D341Med (cell line): Measurements from ENCODE around the gene SPAG16.
"Not testable (repeated sequence)": the region's sequence is repeated elsewhere in the genome, so short reads cannot be mapped to it uniquely, and the experiment has no call there.

ENCODE experiments used
- DNase-seq: peaks from one replicate; pipeline ENCODE4 v3.0.0; 2012; ENCODE audit warnings: low spot score

The SPAG16 gene

GRCh38 chr2:213271947-213272346, 12.3 kb upstream of the SPAG16 start:
- no peak for DNase-seq

DNA sequence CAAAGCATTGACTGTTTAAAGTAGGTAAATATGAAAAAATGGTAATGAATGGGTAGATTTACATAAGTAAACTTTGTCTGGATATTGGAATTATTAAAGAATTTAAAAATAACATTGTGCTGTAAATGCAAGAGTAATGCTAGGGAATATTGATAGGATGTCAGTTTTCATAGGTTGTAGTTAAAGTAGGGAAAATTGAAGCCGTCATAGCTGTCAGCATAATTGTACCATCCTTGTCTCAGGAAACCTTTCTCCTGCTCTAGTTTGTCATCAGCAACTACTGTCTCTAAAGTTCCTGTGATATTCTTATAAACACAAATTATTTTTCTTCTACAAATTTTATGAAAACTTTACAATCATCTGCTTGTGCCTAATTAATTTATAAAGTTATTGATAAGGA, 10.1 kb upstream of the SPAG16 start:
- no peak for DNase-seq

- DNase-seq = no peak
These were observed 9.0 kb upstream of the SPAG16 start for GRCh38 chr2:213275265-213275664.

DNA sequence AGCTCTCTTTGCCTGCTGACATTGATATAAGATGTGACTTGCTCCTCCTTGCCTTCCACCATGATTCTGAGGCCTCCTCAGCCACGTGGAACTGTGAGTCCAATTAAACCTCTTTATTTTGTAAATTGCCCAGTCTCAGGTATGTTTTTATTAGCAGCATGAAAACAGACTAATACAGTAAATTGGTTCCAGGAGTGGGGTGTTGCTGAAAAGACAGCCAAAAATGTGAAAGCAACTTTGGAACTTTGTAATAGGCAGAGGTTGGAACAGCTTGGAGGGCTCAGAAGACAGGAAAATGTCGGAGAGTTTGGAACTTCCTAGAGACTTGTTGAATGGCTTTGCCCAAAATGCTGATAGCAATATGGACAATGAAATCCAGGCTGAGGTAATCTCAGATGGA, 7.1 kb upstream of the SPAG16 start:
- not testable (repeated sequence) for DNase-seq

GRCh38 chr2:213279116-213279620, 5.1 kb upstream of the SPAG16 start:
- DNase-seq = no peak

DNA sequence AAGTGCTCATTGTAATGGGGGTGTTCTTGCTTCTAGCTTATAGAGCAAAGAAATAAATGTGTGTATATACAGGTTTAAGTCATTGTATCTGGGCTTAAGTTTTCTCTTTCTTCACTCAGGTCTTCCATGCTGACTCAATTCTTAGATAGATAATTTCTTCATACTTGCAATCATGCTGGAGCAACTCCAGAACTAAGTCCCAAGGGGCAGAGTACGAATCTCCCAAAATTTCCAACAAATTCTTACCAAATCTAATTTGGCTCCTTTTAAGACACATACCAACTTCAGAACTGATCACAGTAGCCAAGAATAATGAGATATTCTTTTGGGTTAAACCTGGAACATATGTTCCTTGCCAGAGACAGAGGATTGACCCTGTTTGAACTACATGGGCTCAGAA, 4.3 kb upstream of the SPAG16 start:
- DNase-seq = no peak

DNA sequence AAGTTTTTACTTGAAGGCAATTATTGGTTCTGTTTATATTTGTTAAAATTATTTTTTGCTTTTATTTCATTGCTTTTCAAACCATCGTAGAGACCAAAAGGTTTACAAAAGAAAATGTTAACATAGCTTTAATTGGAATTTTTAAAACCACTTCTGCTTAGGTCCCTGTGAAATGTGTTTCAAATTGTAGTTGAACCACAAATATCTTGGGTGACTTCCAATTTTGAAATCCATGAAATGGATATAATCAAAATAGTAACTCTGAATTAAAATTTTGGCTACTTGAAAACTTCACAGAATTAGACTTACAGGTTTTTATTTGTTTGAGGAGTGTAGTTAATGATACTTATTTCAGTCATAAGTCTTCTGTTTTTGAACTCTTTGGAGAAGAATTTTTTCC, 3.1 kb upstream of the SPAG16 start:
- DNase-seq = no peak

DNA sequence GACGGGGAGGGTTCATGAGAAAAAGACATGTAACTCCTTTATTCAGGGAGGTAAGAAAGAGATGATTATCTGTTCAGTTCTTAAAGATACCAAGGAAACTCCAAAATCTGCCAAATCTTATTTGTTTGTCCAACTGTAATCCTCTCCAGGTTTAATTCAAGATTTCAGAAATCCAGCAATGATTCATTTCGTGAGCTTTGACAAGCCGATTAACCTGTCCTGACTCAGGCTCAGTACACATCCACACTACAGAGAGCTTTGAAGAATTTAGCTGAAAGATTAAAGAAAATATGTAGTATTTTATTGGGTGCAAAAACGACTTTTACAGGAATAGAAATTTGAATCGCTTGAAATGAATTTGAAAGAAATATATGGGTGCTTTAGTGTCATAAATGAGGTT, 1.1 kb downstream of the SPAG16 start:
- no peak for DNase-seq

- DNase-seq = no peak
These were observed 1.9 kb downstream of the SPAG16 start for GRCh38 chr2:213286161-213286560.

GRCh38 chr2:213288913-213289700, 4.8 kb downstream of the SPAG16 start:
- DNase-seq = no peak

- DNase-seq = no peak
These were observed 6.2 kb downstream of the SPAG16 start for GRCh38 chr2:213290501-213290900.

- no peak for DNase-seq
These were observed 12.0 kb downstream of the SPAG16 start for GRCh38 chr2:213296270-213296669.

- no peak for DNase-seq
These were observed 22.2 kb downstream of the SPAG16 start for GRCh38 chr2:213306316-213306942.

GRCh38 chr2:213315168-213315876, 31.1 kb downstream of the SPAG16 start:
- no peak for DNase-seq

DNA sequence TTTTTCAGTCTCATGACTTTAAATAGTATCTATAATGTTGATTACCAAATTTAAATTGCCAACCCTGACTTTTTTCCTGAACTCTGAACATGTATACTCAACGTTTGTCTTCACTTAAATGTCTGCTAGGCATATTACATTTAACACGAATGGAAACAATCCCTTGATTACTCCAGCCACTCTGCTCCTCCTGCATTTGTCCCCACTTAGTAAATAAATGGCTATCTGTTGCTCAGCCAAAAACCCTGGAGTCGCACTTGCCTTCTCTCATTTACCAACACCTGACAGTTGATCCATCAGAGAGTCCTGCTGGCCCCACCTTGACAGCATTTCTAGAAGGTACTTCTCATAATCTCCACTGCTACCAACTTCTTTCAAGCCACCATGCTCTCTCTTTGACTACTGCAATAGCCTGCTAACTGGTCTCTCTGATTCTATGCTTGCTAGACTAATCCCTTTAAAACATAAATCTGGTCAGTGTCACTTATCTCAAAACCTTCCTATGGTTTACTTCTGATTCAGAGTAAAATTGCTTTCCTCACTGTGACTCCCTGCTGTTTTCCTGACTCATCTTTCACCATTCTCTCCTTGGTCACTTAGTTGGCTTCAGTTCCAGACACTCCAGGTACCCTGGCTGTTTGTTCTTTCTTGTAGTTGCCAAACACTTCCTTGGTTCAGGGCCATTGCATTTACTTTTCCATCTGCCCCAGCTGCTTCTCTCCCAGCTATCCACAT, 31.9 kb downstream of the SPAG16 start:
- DNase-seq = no peak

DNA sequence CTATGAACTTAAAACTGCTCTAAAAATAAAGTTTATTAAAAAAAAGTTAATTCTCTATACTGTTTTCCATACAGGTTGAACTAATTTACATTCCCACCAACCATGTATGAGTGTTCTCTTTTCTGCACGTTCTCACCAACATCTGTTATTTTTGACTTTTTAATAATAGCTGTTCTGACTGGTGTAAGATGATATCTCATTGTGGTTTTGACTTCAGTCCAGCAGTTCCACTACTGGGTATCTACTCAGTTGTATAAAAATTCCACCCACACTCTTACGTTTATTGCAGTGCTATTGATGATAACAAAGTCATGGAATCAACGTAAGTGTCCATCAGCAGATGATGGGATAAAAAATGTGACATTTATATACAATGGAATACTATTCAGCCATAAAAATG, 33.7 kb downstream of the SPAG16 start:
- DNase-seq = no peak

- no peak for DNase-seq
These were observed 36.3 kb downstream of the SPAG16 start for GRCh38 chr2:213320604-213321003.

- DNase-seq = no peak
These were observed 52.0 kb downstream of the SPAG16 start for GRCh38 chr2:213336253-213336770.

DNA sequence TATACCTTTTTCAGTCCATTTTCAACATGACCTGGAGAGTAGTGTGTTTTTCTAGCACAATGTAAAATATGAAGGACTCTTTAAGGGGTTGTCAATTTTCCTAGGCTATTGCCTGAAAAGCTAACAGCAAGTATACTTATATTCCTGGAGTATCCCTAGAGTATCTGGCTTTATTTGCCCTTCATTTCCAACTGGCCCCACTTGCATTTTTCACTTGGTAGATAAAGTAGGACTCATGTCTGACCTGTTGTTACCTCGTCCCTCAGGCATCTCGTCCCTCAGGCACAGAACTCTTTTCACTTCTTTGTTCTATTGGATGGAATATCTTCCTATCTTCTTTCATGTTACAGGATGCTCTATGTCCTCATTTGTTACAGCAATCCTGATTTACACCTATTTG, 69.2 kb downstream of the SPAG16 start:
- no peak for DNase-seq

- DNase-seq = no peak
These were observed 92.4 kb downstream of the SPAG16 start for GRCh38 chr2:213376644-213377043.

DNA sequence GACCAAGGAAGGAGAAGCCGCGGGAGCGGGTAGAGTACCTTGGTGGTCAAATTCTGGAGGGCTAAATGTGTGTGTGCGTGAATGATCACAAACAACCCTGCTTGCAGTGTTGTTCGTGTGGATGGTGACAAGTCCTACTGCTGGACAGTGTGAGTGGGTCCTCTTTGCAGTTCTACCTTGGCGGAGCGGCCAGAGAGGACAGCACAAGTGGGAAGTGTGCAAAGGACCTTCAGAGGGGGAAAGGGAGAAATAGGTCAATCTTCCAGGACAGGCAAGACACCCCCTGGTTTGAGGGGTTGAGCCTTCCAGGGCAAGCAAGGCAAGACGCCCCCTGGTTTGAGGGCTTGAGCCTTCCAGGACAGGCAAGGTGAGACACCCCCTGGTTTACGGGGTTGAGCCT, 122.8 kb downstream of the SPAG16 start:
- DNase-seq = not testable (repeated sequence)
